Kidney (tissue), 14 donors: ENCODE data around the gene NPB. TPM values are rescaled to one million over a fixed set of nuclear protein-coding genes. Genes with fewer than 3 reads are reported as not detected.

Experiments
- DNase-seq, 5 donors: peaks; one replicate each; pipeline ENCODE4 v3.0.0-alpha.2; 2013 to 2020
- FAIRE-seq: peaks from 2 replicates; lab custom pipeline; 2012; peaks lifted over from hg19 to GRCh38; lab: Jason Lieb, UNC
- H3K27ac ChIP-seq, 2 donors: one replicate each; pipeline ENCODE4 v1.7.0; 2013; ENCODE audit warnings: low read depth in 2 of 2, low read length in 2 of 2, inconsistent platforms in 1 of 2
- H3K27me3 ChIP-seq: one replicate; pipeline ENCODE4 v1.7.1; 2013; ENCODE audit warnings: low read length, inconsistent platforms; ENCODE audit not compliant: control insufficient read depth, insufficient read depth
- H3K36me3 ChIP-seq, 3 donors: one replicate each; pipeline versions ENCODE4 v1.7.0 to v1.7.1; 2013; ENCODE audit warnings: low read length in 3 of 3, control low read depth in 1 of 3, inconsistent platforms in 1 of 3; ENCODE audit not compliant: insufficient read depth in 3 of 3, control insufficient read depth in 2 of 3
- H3K4me1 ChIP-seq, 3 donors: one replicate each; pipeline versions ENCODE4 v1.7.0 to v1.7.1; 2013; ENCODE audit warnings: low read length in 3 of 3, inconsistent platforms in 1 of 3, low read depth in 1 of 3; ENCODE audit not compliant: control insufficient read depth in 2 of 3, insufficient read depth in 2 of 3
- H3K4me3 ChIP-seq, 3 donors: one replicate each; pipeline versions ENCODE4 v1.7.0 to v1.8.1; 2013; ENCODE audit warnings: low read length in 3 of 3, control low read depth in 1 of 3, inconsistent platforms in 1 of 3
- H3K9ac ChIP-seq, 3 donors: one replicate each; pipeline versions ENCODE4 v1.7.0 to v1.7.1; 2013; ENCODE audit warnings: low read length in 3 of 3, control low read depth in 1 of 3, inconsistent platforms in 1 of 3
- H3K9me3 ChIP-seq, 3 donors: one replicate each; pipeline versions ENCODE4 v1.7.0 to v1.7.1; 2013; ENCODE audit warnings: low read length in 3 of 3, control low read depth in 1 of 3, inconsistent platforms in 1 of 3; ENCODE audit not compliant: control insufficient read depth in 2 of 3, insufficient read depth in 1 of 3
- intact Hi-C: fragments of 100-400 bp; cut with DNase I; formaldehyde crosslinking; loops from one replicate; pipeline ENCODE4 v1.11.1; 2022
- polyA plus RNA-seq: library from polyadenylated mRNA; stranded (reverse); fragments of 350-450 nt; fragmentation: Illumina TruSeq; extraction: RNeasy Lipid Tissue Mini Kit (QIAGEN cat#74804); gene quantifications from one replicate; pipeline ENCODE4 v1.2.3, GENCODE V29; 2014; ENCODE audit warnings: low read depth, low replicate concordance; ENCODE audit not compliant: insufficient read depth
- total RNA-seq: library from RNA; stranded (reverse); fragmentation: NEBNext Ultra II Directional; extraction: Animal tissue kit (Norgen Biotek cat#: 25700); gene quantifications from one replicate; pipeline ENCODE4 v1.2.1, GENCODE V29; 2021
- TF ChIP-seq, protein P1 (sequence below): IDR thresholded peaks from 3 replicates; pipeline ENCODE4 v1.5.1; 2012; ENCODE audit warnings: mild to moderate bottlenecking, moderate library complexity, borderline replicate concordance; ENCODE audit not compliant: insufficient read depth; ENCODE audit errors: extremely low read depth
- donor health status: control.
- donor health status: control.
- donor health status: control.
- donor health status: control.
- donor health status: control.
- donor health status: DM: yes; HTN: yes; CAD: no.
- donor health status: Normal renal cell carcinoma (clear cell type).

The NPB gene
- total and polyA plus RNA-seq, 2 donors from 2014 or later, result 0.66 to 1.4 TPM

DNA sequence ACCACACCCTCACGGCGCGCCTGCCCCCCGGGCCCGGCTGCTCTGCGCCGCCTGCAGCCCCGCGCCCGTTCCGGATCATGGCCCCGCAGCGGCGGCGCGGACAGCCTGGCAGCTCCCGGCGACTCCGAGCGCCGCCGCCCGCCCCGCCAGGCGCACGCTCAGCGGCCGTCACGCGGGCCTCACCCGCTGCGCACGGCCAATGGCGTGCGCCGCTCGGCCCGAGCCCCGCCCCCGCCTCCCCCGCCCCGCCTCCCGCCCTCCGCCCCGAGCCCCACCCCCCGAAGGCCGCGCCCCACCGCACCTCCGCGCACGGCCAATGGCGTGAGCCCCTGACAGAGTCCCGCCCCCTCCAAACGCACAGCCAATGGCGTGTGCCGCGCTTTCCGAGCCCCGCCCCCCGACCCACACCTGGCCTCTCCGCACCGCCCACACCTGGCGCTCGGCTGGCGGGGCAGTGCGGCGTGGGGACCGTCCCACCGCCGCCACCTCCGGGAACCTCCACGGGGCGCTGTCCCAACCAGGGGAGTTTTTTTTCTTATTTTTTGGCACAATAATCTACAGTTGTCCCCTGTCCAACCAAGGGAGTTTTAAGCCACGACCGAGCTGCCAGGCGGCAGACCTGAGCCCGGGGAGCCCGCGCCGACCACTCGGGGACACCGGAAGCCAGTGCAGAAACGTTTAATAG, 9.4 kb downstream of the NPB start, which contains the start of gene PCYT2:
Gene PCYT2, minus strand, starts transcription at position 123 of the 685 bp plus-strand sequence. Its CDS starts 44 bp downstream, at position 79.
- TF ChIP-seq, protein P1, sequence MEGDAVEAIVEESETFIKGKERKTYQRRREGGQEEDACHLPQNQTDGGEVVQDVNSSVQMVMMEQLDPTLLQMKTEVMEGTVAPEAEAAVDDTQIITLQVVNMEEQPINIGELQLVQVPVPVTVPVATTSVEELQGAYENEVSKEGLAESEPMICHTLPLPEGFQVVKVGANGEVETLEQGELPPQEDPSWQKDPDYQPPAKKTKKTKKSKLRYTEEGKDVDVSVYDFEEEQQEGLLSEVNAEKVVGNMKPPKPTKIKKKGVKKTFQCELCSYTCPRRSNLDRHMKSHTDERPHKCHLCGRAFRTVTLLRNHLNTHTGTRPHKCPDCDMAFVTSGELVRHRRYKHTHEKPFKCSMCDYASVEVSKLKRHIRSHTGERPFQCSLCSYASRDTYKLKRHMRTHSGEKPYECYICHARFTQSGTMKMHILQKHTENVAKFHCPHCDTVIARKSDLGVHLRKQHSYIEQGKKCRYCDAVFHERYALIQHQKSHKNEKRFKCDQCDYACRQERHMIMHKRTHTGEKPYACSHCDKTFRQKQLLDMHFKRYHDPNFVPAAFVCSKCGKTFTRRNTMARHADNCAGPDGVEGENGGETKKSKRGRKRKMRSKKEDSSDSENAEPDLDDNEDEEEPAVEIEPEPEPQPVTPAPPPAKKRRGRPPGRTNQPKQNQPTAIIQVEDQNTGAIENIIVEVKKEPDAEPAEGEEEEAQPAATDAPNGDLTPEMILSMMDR, result no peak
- intact Hi-C loops, result no loop called here
- Histone ChIP-seq H3K9ac (peak within 1 kb of the TSS in 2 of 3 donors; percentile 17 to 73), H3K36me3 (peaks cover 0 to 44% (median 24%) of the 10 kb centered on the region in 3 donors), H3K27ac (peak within 1 kb of the TSS; percentile 51 to 64), H3K9me3 (no peaks in the 10 kb centered on the region), H3K4me3 (peak within 1 kb of the TSS; percentile 50 to 76 (median 69)), H3K4me1 (peaks cover 0 to 9% (median 0%) of the 10 kb centered on the region in 3 donors), H3K27me3 (no peaks in the 10 kb centered on the region)
- DNase-seq, result peak; percentile 93 to 98 (median 95)
- no peak for FAIRE-seq

- Histone ChIP-seq H3K36me3 (peaks cover 0 to 44% (median 24%) of the 10 kb centered on the region in 3 donors), H3K4me3 (no peak overlapping the region), H3K4me1 (peaks cover 0 to 13% (median 4%) of the 10 kb centered on the region in 3 donors), H3K27me3 (no peaks in the 10 kb centered on the region), H3K9ac (peak overlapping the region in 1 of 3 donors; percentile 26), H3K9me3 (no peaks in the 10 kb centered on the region), H3K27ac (no peak overlapping the region)
- TF ChIP-seq, protein P1, result no peak
- DNase-seq (no peak), FAIRE-seq (no peak)
- intact Hi-C loops, result no loop called here
Observed at GRCh38 chr17:81911969-81912368, 9.9 kb downstream of the NPB start.

- TF ChIP-seq, protein P1, result no peak
- Histone ChIP-seq H3K27me3 (no peaks in the 10 kb centered on the region), H3K9me3 (no peaks in the 10 kb centered on the region), H3K4me3 (no peak overlapping the region), H3K9ac (no peak overlapping the region), H3K4me1 (peaks cover 0 to 16% (median 8%) of the 10 kb centered on the region in 3 donors), H3K27ac (no peak overlapping the region), H3K36me3 (peaks cover 0 to 44% (median 23%) of the 10 kb centered on the region in 3 donors)
- DNase-seq (no peak), FAIRE-seq (no peak)
- intact Hi-C loops, result no loop called here
Observed at GRCh38 chr17:81912441-81913309, 10.6 kb downstream of the NPB start.
